NCI-H2029 treated with DMSO at 0.1 percent for 48 hours (cell line): ENCODE data around the gene IKZF1.

Experiments
- DNase-seq: peaks from one replicate; lab custom pipeline; 2025; lab: John Stamatoyannopoulos, UW

IKZF1 gene

GRCh38 chr7:50283731-50284130 lies 20.8 kb upstream of the IKZF1 start:
- no peak for DNase-seq

- no peak for DNase-seq
These were observed 20.2 kb upstream of the IKZF1 start for GRCh38 chr7:50284296-50284695.

GRCh38 chr7:50285269-50285668 lies 19.2 kb upstream of the IKZF1 start:
- DNase-seq, result no peak

DNA sequence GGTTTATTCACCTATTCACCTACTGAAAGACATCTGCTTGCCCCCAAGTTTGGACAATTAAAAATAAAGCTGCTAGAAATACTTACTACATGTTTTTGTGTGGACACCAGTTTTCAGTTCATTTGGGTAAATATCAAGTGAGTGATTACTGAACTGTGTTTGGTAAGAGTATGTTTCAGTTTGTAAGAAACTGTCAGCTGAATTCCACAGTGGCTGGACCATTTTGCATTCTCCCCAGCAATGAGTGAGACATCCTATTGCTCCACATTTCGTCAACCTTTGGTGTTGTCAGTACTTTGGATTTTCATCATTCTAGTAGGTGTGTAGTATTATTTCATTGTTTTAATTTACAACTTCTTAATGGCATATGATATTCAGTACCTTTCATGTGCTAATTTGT lies 17.4 kb upstream of the IKZF1 start:
- DNase-seq, result no peak

GRCh38 chr7:50292165-50292757 lies 12.3 kb upstream of the IKZF1 start:
- no peak for DNase-seq

GRCh38 chr7:50292763-50293162 lies 11.8 kb upstream of the IKZF1 start:
- DNase-seq, result no peak

DNA sequence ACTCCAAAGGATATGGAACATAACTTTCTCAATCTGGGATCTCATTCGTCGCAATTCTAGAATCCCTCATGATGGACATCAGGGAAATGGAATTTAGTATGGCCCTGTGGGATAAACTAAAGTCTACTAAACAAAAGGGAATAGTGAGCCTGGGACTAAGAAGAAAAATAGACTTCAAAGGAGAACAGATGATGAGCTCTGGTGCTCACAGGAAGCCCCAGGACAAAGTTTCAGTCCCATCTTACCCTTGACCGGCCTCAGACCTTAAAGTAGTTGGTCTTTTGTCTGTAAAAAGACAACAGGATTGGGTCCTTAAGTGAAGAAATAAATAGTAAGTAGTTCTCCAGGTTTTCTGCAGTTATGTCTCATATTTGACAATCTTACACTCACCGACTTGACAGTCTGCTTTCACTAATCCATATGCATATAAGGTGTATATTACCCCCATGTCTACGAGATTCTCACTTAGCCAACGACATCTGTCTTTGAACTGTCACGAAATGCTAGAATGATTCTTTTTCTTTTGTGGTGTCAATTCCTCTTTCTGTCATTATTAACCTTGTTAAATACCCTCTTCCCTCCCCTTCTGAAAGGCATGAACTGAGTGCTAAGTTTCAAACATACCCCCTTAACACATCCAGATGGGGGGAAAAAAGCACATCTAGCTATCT lies 10.9 kb upstream of the IKZF1 start:
- no peak for DNase-seq

DNA sequence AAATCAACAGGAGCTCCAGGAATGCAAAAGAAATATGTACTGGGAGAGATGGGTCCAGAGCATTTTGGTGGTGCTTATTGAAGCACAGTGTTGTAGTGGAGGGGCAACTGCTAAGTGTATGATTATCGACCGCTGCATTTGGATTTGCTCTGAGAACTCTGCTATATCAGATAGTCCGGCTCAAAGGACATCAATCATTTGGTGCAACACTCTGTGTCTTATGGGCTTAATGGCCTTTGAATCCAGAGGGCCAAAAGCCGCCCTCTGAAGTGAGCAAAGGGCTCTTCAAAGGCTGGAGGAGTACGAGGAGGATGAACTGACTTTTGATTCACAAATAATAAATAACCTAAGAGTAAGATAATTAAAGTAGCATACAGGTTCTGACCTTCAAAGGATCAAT lies 9.4 kb upstream of the IKZF1 start:
- no peak for DNase-seq

GRCh38 chr7:50296799-50297198 lies 7.7 kb upstream of the IKZF1 start:
- no peak for DNase-seq

DNA sequence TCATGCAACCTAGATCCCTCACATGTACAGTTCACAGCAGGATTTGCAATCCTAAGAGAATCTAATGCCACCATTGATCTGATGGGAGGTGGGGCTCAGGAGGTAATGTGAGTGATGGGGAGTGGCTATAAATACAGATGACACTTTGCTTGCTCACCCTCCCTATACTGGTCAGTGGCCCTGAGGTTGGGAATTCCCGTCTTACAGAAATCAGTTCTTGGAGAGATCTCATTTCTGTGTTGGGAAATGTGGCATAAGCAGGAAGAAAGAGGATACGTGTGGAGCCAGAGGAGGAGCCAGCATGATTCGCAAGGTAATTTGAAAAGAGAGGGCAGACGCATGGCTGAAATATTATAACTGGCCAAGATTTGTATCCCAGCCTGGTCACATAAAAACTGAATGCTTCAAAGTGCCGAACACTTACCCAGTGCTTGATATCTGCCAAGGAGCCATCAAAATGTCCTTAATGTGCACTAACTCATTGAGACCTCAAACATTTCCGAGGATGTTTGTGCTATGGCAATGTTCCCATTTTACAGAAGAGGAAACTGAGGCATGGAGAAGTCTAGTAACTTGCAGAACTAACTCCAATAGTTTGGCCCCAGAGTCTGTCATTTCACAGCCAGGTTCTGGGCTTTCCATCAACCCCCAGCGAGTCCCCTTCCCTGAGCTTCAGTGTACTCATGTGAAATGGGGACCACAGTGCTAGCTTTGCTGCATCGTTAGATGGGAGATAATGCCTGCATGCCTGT lies 5.5 kb upstream of the IKZF1 start:
- no peak for DNase-seq

GRCh38 chr7:50300336-50300735 lies 4.2 kb upstream of the IKZF1 start:
- DNase-seq, result no peak

DNA sequence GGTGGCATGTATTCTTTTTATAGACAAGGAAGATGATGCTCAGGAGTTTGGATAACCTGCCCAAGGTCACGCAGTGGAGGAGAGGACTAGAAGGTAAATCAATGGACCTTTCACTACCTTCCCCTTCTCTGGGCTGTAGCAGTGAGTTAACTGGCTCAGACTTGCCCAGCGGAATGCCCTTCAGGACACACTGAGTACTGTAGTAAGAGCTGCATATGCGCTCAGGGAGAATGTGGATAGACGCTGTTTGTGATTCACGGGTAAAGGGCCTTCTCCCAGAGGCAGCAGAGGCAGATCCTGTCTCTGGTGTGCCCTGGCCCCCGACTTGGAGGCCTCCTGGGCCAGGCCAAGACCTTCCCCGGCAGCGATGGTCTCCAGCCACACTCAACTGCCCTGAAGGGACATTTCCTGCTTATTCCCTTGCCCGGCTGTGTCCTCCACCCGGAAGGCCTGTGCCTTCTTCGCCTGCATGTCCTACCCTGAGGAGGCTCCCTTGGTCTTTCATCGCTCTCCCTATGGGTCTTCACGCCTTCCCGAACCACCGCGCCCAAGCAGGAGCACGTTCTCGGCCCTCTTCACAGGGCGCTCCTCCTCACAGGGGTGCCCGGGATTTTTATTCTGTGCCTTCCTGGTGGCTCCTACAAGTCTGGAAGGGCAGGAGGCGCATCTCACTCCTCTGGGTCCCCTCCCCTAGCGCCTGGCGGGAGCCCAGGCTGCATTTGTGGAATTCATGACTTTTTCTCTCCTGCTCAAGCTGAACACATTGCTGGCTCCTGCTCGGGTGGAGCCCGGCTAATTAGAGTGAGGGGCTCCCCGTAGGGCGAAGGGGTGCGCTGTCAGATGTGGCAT lies 1.8 kb upstream of the IKZF1 start:
- DNase-seq, result no peak

- no peak for DNase-seq
These were observed 984 bp upstream of the IKZF1 start for GRCh38 chr7:50303335-50304128.

DNA sequence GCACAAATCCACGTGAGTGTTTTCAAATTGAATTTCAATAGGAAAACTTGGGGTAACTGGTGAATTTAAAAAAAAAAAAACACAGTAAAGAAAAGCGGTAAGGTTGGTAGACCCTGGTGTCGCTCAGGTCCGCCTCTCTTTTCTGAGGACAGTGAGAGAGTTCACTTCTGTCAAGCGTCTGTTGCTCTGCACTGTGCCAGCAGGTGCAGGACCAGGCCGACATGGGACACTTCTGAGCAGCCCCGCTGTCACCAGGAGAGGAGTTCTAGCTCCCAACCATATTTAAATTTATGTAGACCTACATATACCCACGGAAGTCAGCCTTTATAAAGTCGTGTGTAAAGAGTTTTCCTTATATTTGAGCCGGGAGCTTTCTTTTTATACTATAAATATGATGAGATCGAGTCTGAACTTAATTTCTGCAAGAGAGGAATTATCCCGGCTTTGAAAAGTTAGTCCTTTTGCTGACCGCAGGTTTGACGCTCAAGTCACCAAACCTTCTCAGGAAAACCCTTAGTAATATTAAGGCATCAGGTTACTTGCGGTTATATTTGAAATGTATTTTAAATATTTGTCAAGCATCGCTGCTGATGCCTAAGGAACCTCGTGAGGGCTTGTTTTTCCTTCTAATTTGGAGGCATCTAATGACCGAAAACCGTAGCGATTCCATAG lies 531 bp downstream of the IKZF1 start:
- no peak for DNase-seq

- no peak for DNase-seq
These were observed 1.3 kb downstream of the IKZF1 start for GRCh38 chr7:50305583-50306493.

DNA sequence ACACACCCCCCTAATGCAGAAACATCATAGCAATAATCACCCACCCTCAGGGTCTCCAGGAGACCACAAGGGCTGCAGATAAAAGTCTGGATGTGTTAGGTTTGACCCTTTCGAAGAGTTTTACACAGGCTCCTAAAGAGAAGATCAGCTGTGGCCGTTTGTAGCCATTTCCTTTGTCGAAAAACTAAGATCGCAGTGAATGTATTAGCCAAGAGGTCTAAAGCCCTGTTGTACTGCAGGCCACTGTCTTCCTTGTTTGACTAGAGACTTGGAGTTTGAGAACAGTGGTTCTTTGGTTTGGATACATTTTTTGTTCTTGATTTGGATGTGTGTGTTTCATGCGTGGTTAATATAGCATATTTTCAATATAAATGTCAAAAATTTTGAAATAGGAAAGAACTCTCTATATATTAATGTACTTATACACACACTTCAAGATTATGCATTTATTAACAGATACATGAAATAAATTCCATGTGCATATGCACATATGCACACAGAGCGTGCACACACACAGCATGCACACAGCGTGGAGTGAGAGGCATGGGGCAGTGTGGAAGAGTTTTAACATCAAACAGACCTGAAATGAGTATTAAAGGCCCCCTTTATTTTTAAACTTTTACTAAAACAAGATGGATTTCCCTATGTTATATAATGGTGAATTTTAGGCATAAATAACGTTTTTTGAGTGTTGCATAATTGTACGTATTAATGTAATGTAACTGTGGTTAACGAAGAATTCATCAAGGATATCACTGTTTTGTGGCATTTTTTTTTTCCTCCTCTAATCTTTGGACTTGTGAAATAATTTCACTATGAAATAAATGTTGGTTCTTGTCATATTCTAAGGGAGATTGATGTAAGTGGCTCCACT lies 2.2 kb downstream of the IKZF1 start:
- no peak for DNase-seq

DNA sequence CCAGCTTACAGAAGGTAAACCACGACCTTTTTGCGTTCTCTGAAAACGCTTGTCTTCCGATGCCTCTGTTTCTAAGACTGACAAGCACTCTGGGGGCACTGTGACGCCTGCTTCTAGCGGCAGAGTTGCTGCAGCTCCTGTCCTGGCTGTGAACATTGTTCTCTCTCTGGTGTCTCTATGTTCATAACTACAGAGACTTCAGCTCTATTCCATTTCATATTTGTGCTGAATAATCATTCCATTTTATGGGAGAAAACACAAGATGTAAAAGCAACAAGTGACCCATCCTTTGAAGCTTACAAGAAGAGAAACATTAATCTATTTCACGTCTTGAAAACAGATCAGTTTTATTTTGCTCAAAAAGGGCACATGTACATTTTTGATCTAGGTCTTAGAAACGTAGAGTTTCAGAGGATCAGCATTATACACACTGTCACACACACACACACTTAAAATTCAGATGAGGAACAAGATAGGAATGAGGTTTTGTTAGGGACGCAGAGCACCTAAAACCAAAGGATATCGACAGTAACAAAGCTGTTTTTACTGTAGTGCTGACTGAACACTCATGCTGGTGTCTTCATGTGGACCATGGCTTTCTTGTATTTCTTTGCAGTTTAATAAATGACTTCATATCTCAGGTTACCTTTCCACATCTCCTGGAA lies 3.0 kb downstream of the IKZF1 start:
- DNase-seq, result no peak

- DNase-seq, result no peak
These were observed 3.7 kb downstream of the IKZF1 start for GRCh38 chr7:50308203-50308531.
